ENCODE measurements around the gene PRDM12.

Gene PRDM12

GRCh38 chr9:130729145-130729544 is 64.8 kb downstream of the PRDM12 start:
- no peak for DNase-seq

- DNase-seq: no peak
Observed at GRCh38 chr9:130731355-130731754, 67.0 kb downstream of the PRDM12 start.

- no peak for DNase-seq
Observed at GRCh38 chr9:130732136-130732535, 67.7 kb downstream of the PRDM12 start.
